ENCODE data around the gene ABI1. TPM values are rescaled to one million over a fixed set of nuclear protein-coding genes. Genes with fewer than 3 reads are reported as not detected.

The ABI1 gene
- total and polyA plus RNA-seq, 4 donors = 25.1 to 70.2 (median 45.3) TPM

- WGBS, 2 donors = 86 to 90% methylated on average over 4 of the region's 4 CpGs
- DNase-seq (no peak), ATAC-seq (ENCODE audit: insufficient read depth, low FRiP score) (no peak)
- Histone ChIP-seq H3K27ac (ENCODE audit: low read depth in 1 of 2, low read length in 1 of 2) (no peak overlapping the region), H3K27me3 (ENCODE audit: control insufficient read depth in 3 of 3, insufficient read depth in 3 of 3, low read length in 2 of 3) (no peaks in the 10 kb centered on the region), H3K4me3 (no peak overlapping the region), H3K9ac (ENCODE audit: insufficient read depth in 1 of 2, low read length in 2 of 2) (no peak overlapping the region), H3K4me1 (ENCODE audit: control insufficient read depth in 5 of 5, insufficient read depth in 5 of 5, low read length in 5 of 5) (peaks cover 0 to 25% (median 0%) of the 10 kb centered on the region in 5 donors), H3K36me3 (ENCODE audit: control insufficient read depth in 4 of 4, insufficient read depth in 4 of 4, low read length in 4 of 4) (peaks cover 0 to 2% (median 0%) of the 10 kb centered on the region in 4 donors), H3K9me3 (ENCODE audit: control insufficient read depth in 4 of 4, insufficient read depth in 3 of 4, low read length in 3 of 4) (no peaks in the 10 kb centered on the region)
- TF ChIP-seq CTCF (IDR thresholded peaks at IDR 0.05; ENCODE audit: control extremely low read depth, extremely low read depth) = no peak
These were observed 81.4 kb downstream of the ABI1 start for GRCh38 chr10:26779176-26779860.

- Histone ChIP-seq H3K27ac (ENCODE audit: low read depth in 1 of 2, low read length in 1 of 2) (no peak overlapping the region), H3K27me3 (ENCODE audit: control insufficient read depth in 3 of 3, insufficient read depth in 3 of 3, low read length in 2 of 3) (no peaks in the 10 kb centered on the region), H3K9ac (ENCODE audit: insufficient read depth in 1 of 2, low read length in 2 of 2) (no peak overlapping the region), H3K36me3 (ENCODE audit: control insufficient read depth in 4 of 4, insufficient read depth in 4 of 4, low read length in 4 of 4) (peaks cover 0 to 2% (median 0%) of the 10 kb centered on the region in 4 donors), H3K4me3 (no peak overlapping the region), H3K4me1 (ENCODE audit: control insufficient read depth in 5 of 5, insufficient read depth in 5 of 5, low read length in 5 of 5) (peaks cover 0 to 23% (median 0%) of the 10 kb centered on the region in 5 donors), H3K9me3 (ENCODE audit: control insufficient read depth in 4 of 4, insufficient read depth in 3 of 4, low read length in 3 of 4) (no peaks in the 10 kb centered on the region)
- no peak for DNase-seq
- ATAC-seq (ENCODE audit: insufficient read depth, low FRiP score) = no peak
- WGBS, 2 donors = 96 to 98% methylated on average over 2 of the region's 2 CpGs
- no peak for TF ChIP-seq CTCF (IDR thresholded peaks at IDR 0.05; ENCODE audit: control extremely low read depth, extremely low read depth)
These were observed 83.1 kb downstream of the ABI1 start for GRCh38 chr10:26777686-26778085.

GRCh38 chr10:26776258-26776657, 84.5 kb downstream of the ABI1 start:
- no peak for DNase-seq
- H3K27ac ChIP-seq (ENCODE audit: low read depth in 1 of 2, low read length in 1 of 2) = no peak overlapping the region
- H3K36me3 ChIP-seq (ENCODE audit: control insufficient read depth in 4 of 4, insufficient read depth in 4 of 4, low read length in 4 of 4) = peaks cover 0 to 2% (median 0%) of the 10 kb centered on the region in 4 donors
- no peaks in the 10 kb centered on the region for H3K27me3 ChIP-seq (ENCODE audit: control insufficient read depth in 3 of 3, insufficient read depth in 3 of 3, low read length in 2 of 3)
- WGBS, 2 donors = 95 to 97% methylated on average over 1 of the region's 1 CpG
- H3K4me1 ChIP-seq (ENCODE audit: control insufficient read depth in 5 of 5, insufficient read depth in 5 of 5, low read length in 5 of 5) = peaks cover 0 to 14% (median 0%) of the 10 kb centered on the region in 5 donors
- H3K9ac ChIP-seq (ENCODE audit: insufficient read depth in 1 of 2, low read length in 2 of 2) = no peak overlapping the region
- no peak for TF ChIP-seq CTCF (IDR thresholded peaks at IDR 0.05; ENCODE audit: control extremely low read depth, extremely low read depth)
- H3K9me3 ChIP-seq (ENCODE audit: control insufficient read depth in 4 of 4, insufficient read depth in 3 of 4, low read length in 3 of 4) = no peaks in the 10 kb centered on the region
- no peak overlapping the region for H3K4me3 ChIP-seq
- ATAC-seq (ENCODE audit: insufficient read depth, low FRiP score) = no peak

Data from lung (tissue), 12 donors.